SH-SY5Y (cell line): ENCODE measurements around the gene NR4A1.

Experiments used
- GATA2 ChIP-seq: IDR thresholded peaks from 2 replicates; pipeline ENCODE4 v1.6.1; 2011; ENCODE audit warnings: mild to moderate bottlenecking, low read depth, low read length
- GATA3 ChIP-seq: IDR thresholded peaks from 2 replicates; pipeline ENCODE4 v1.6.1; 2011; ENCODE audit warnings: low read depth, mild to moderate bottlenecking, low read length, moderate library complexity

GRCh38 chr12:52091061-52091460 is 39.8 kb downstream of the NR4A1 start:
- no peak for TF ChIP-seq GATA2
- no peak for TF ChIP-seq GATA3
